ENCODE results near the gene LRIG2. TPM values are rescaled to one million over a fixed set of nuclear protein-coding genes. Genes with fewer than 3 reads are reported as not detected.
"Not testable (repeated sequence)": the region's sequence is repeated elsewhere in the genome, so short reads cannot be mapped to it uniquely, and the experiment has no call there.

LRIG2 gene
- total and polyA plus RNA-seq, 4 donors: 1.3 to 11.9 (median 6.0) TPM

DNA sequence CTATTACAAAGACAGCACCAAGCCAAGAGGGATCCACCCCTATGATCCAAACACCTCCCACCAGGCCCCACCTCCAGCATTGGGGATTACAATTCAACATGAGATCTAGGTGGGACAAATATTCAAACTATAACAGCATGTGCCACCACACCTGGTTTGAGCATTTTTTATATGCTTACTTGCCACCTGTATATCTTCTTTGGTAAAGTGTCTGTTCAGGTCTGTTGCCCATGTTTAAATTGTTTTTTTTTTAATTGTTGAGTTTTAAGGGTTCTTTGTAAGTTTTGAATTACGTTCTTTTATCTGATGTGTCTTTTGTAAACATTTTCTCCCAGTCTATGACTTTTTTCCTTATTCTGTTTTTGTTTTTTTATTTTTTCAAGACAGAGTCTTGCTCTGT, 83.4 kb downstream of the LRIG2 start:
- Histone ChIP-seq H3K27me3 (ENCODE audit: control insufficient read depth in 4 of 4, insufficient read depth in 4 of 4, low read length in 3 of 4) (no peaks in the 10 kb centered on the region), H3K9ac (ENCODE audit: low read depth in 1 of 2, low read length in 2 of 2) (no peak overlapping the region), H3K27ac (ENCODE audit: low read depth in 1 of 2, low read length in 2 of 2) (no peak overlapping the region), H3K36me3 (ENCODE audit: control insufficient read depth in 4 of 4, insufficient read depth in 3 of 4, low read depth in 1 of 4, low read length in 3 of 4) (no peaks in the 10 kb centered on the region), H3K4me3 (ENCODE audit: low read depth in 1 of 3, low read length in 3 of 3) (no peak overlapping the region), H3K4me1 (ENCODE audit: control insufficient read depth in 4 of 4, insufficient read depth in 4 of 4, low read length in 3 of 4) (peaks cover 0 to 8% (median 3%) of the 10 kb centered on the region in 4 donors), H3K9me3 (ENCODE audit: control insufficient read depth in 4 of 4, low read length in 3 of 4) (peaks cover 0 to 2% (median 0%) of the 10 kb centered on the region in 4 donors)
- TF ChIP-seq TAF1 (conservative IDR thresholded peaks at IDR 0.05): no peak
- TF ChIP-seq YY1 (IDR thresholded peaks at IDR 0.05): no peak
- no peak for TF ChIP-seq HNF4G (IDR thresholded peaks at IDR 0.05)
- TF ChIP-seq, protein P1, sequence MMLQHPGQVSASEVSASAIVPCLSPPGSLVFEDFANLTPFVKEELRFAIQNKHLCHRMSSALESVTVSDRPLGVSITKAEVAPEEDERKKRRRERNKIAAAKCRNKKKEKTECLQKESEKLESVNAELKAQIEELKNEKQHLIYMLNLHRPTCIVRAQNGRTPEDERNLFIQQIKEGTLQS (IDR thresholded peaks at IDR 0.05): no peak
- TF ChIP-seq, protein P2, sequence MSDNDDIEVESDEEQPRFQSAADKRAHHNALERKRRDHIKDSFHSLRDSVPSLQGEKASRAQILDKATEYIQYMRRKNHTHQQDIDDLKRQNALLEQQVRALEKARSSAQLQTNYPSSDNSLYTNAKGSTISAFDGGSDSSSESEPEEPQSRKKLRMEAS (IDR thresholded peaks at IDR 0.05): no peak
- TF ChIP-seq GABPA (IDR thresholded peaks at IDR 0.05 in 1 of 2, conservative IDR thresholded peaks at IDR 0.05 in 1 of 2): no peak
- TF ChIP-seq JUND (IDR thresholded peaks at IDR 0.05): no peak
- TF ChIP-seq, protein P3, sequence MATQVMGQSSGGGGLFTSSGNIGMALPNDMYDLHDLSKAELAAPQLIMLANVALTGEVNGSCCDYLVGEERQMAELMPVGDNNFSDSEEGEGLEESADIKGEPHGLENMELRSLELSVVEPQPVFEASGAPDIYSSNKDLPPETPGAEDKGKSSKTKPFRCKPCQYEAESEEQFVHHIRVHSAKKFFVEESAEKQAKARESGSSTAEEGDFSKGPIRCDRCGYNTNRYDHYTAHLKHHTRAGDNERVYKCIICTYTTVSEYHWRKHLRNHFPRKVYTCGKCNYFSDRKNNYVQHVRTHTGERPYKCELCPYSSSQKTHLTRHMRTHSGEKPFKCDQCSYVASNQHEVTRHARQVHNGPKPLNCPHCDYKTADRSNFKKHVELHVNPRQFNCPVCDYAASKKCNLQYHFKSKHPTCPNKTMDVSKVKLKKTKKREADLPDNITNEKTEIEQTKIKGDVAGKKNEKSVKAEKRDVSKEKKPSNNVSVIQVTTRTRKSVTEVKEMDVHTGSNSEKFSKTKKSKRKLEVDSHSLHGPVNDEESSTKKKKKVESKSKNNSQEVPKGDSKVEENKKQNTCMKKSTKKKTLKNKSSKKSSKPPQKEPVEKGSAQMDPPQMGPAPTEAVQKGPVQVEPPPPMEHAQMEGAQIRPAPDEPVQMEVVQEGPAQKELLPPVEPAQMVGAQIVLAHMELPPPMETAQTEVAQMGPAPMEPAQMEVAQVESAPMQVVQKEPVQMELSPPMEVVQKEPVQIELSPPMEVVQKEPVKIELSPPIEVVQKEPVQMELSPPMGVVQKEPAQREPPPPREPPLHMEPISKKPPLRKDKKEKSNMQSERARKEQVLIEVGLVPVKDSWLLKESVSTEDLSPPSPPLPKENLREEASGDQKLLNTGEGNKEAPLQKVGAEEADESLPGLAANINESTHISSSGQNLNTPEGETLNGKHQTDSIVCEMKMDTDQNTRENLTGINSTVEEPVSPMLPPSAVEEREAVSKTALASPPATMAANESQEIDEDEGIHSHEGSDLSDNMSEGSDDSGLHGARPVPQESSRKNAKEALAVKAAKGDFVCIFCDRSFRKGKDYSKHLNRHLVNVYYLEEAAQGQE (IDR thresholded peaks at IDR 0.05): no peak
- no peak for TF ChIP-seq HNF4A (conservative IDR thresholded peaks at IDR 0.05)
- WGBS: 95% methylated on average over 1 of the region's 1 CpG
- DNase-seq (ENCODE audit: low spot score): no peak

DNA sequence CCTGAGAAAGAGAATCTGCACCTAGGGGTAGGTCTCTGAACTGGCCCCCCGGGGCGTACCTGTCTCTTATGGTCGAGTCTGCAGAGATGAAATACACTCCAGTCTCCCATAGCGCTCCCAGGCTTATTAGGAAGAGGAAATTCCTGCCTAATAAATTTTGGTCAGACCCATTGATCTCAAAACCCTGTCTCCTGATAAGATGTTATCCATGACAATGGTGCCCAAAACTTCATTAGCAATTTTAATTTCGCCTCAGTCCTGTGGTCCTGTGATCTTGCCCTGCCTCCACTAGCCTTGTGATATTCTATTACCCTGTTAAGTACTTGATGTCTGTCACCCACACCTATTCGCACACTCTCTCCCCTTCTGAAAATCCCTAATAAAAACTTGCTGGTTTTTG, 85.7 kb downstream of the LRIG2 start:
- not testable (repeated sequence) for H3K4me3 ChIP-seq (ENCODE audit: low read depth in 1 of 3, low read length in 3 of 3); H3K9me3 ChIP-seq (ENCODE audit: control insufficient read depth in 4 of 4, low read length in 3 of 4); H3K4me1 ChIP-seq (ENCODE audit: control insufficient read depth in 4 of 4, insufficient read depth in 4 of 4, low read length in 3 of 4); H3K9ac ChIP-seq (ENCODE audit: low read depth in 1 of 2, low read length in 2 of 2); H3K36me3 ChIP-seq (ENCODE audit: control insufficient read depth in 4 of 4, insufficient read depth in 3 of 4, low read depth in 1 of 4, low read length in 3 of 4); H3K27me3 ChIP-seq (ENCODE audit: control insufficient read depth in 4 of 4, insufficient read depth in 4 of 4, low read length in 3 of 4); H3K27ac ChIP-seq (ENCODE audit: low read depth in 1 of 2, low read length in 2 of 2); DNase-seq (ENCODE audit: low spot score)
- WGBS: 78% methylated on average over 6 of the region's 6 CpGs

DNA sequence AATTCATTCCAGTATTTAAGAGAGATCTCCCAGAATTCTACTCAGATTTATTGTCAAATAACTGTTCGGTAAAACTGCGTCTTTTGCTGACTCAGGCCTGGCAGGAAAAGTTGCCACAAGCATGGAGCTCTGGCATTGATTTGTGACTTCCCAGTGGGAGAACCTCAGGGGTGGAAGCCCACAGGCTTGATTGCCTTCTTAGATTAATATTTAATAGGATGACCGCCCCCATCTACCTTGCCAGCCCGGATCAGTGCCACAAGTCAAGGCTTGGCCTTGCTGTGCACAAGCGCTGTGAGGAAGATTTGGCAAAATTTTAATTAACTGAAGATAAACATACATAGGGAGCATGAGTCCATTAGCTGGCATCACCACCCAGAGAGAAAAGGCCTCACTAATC, 93.5 kb downstream of the LRIG2 start:
- no peak overlapping the region for H3K9ac ChIP-seq (ENCODE audit: low read depth in 1 of 2, low read length in 2 of 2)
- TF ChIP-seq JUND (IDR thresholded peaks at IDR 0.05) (peak in 1 of 2 donors; percentile 32), HNF4G (IDR thresholded peaks at IDR 0.05) (no peak), HNF4A (conservative IDR thresholded peaks at IDR 0.05) (peak; percentile 9 to 61), YY1 (IDR thresholded peaks at IDR 0.05) (peak; percentile 52), EGR1 (IDR thresholded peaks at IDR 0.05; ENCODE audit: low read depth in 2 of 2) (no peak), RAD21 (IDR thresholded peaks at IDR 0.05) (peak in 1 of 2 donors; percentile 28), RXRA (IDR thresholded peaks at IDR 0.05) (peak in 1 of 2 donors; percentile 55), FOXA1 (IDR thresholded peaks at IDR 0.05) (no peak)
- TF ChIP-seq, protein P2 (IDR thresholded peaks at IDR 0.05): peak; percentile 41
- TF ChIP-seq, protein P3 (IDR thresholded peaks at IDR 0.05): no peak
- H3K27ac ChIP-seq (ENCODE audit: low read depth in 1 of 2, low read length in 2 of 2): no peak overlapping the region
- peaks cover 0 to 24% (median 10%) of the 10 kb centered on the region in 4 donors for H3K4me1 ChIP-seq (ENCODE audit: control insufficient read depth in 4 of 4, insufficient read depth in 4 of 4, low read length in 3 of 4)
- 36% methylated on average over 5 of the region's 5 CpGs for WGBS
- H3K9me3 ChIP-seq (ENCODE audit: control insufficient read depth in 4 of 4, low read length in 3 of 4): no peaks in the 10 kb centered on the region
- no peaks in the 10 kb centered on the region for H3K36me3 ChIP-seq (ENCODE audit: control insufficient read depth in 4 of 4, insufficient read depth in 3 of 4, low read depth in 1 of 4, low read length in 3 of 4)
- no peak for DNase-seq (ENCODE audit: low spot score)
- no peak overlapping the region for H3K4me3 ChIP-seq (ENCODE audit: low read depth in 1 of 3, low read length in 3 of 3)
- no peaks in the 10 kb centered on the region for H3K27me3 ChIP-seq (ENCODE audit: control insufficient read depth in 4 of 4, insufficient read depth in 4 of 4, low read length in 3 of 4)
